ENCODE results near the gene BCL2. TPM values are rescaled to one million over a fixed set of nuclear protein-coding genes. Genes with fewer than 3 reads are reported as not detected.

Gene BCL2
- total RNA-seq, 4 donors from 2014 or later, result 25.2 to 39.0 (median 36.1) TPM

DNA sequence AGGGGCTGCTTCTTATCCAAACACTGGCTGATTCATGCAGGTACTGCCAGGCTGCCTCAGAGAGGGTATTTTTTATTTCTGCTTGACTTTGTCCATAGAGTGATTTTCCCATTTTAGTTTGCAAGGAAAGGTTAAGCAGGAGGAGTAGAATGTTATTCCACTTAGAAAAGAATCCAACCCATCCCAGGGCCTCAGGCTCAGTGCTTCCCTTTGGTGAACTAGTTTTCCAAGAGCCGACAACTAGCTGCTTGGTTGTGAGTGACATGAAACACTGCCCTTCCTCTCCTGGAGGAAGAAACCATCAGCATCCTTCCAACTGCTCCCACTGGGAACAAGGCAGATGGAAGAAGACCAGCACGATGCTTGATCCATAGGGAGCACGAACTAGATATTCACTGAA, 58.5 kb downstream of the BCL2 start:
- DNase-seq (ENCODE audit: extremely low spot score), result no peak
- intact Hi-C loops (cut with DNase I), result loop anchor here (5.0 kb wide), 1 partner anchor 129 kb away; no protein-coding TSS in a partner anchor
- H3K4me3 ChIP-seq, result no peak overlapping the region
- 100% methylated on average over 3 of the region's 3 CpGs for WGBS
- TF ChIP-seq EP300 (IDR thresholded peaks at IDR 0.05), result no peak
- no peak for TF ChIP-seq POLR2A (IDR thresholded peaks at IDR 0.05; ENCODE audit: low read depth)
- no peak for TF ChIP-seq POLR2AphosphoS5 (IDR thresholded peaks at IDR 0.05)
- TF ChIP-seq, protein P1, sequence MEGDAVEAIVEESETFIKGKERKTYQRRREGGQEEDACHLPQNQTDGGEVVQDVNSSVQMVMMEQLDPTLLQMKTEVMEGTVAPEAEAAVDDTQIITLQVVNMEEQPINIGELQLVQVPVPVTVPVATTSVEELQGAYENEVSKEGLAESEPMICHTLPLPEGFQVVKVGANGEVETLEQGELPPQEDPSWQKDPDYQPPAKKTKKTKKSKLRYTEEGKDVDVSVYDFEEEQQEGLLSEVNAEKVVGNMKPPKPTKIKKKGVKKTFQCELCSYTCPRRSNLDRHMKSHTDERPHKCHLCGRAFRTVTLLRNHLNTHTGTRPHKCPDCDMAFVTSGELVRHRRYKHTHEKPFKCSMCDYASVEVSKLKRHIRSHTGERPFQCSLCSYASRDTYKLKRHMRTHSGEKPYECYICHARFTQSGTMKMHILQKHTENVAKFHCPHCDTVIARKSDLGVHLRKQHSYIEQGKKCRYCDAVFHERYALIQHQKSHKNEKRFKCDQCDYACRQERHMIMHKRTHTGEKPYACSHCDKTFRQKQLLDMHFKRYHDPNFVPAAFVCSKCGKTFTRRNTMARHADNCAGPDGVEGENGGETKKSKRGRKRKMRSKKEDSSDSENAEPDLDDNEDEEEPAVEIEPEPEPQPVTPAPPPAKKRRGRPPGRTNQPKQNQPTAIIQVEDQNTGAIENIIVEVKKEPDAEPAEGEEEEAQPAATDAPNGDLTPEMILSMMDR (IDR thresholded peaks at IDR 0.05), result no peak
- no peaks in the 10 kb centered on the region for H3K9me3 ChIP-seq
- peak overlapping the region; percentile 84 to 89 (median 87) for H3K27ac ChIP-seq (replicated peaks in 1 of 4)
- no peaks in the 10 kb centered on the region for H3K36me3 ChIP-seq
- H3K27me3 ChIP-seq, result no peaks in the 10 kb centered on the region
- peaks cover 21 to 85% (median 81%) of the 10 kb centered on the region in 4 donors for H3K4me1 ChIP-seq

DNA sequence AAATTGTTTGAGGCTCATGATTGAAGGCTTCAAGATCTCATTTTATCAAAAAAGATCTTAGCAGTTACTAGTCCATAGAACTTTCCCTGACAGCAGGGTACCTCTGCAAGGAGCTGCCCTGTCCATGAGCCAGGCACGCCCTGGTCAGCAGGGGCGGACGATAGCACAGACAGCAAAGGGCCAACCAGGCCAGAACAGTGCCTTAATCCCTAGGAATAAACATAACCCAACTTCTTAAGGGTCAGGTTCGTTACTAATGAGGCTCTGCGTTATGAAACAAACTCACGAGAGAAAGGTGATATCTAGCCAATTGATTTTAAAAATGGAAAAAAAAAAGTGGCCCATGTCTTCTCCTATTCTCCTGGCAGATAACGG, 59.2 kb downstream of the BCL2 start:
- 60% methylated on average over 7 of the region's 7 CpGs for WGBS
- no peak for DNase-seq (ENCODE audit: extremely low spot score)
- H3K36me3 ChIP-seq, result no peaks in the 10 kb centered on the region
- H3K4me1 ChIP-seq, result peaks cover 21 to 85% (median 81%) of the 10 kb centered on the region in 4 donors
- H3K27ac ChIP-seq (replicated peaks in 1 of 4), result peak overlapping the region; percentile 84 to 89 (median 87)
- no peaks in the 10 kb centered on the region for H3K27me3 ChIP-seq
- TF ChIP-seq, protein P1 (IDR thresholded peaks at IDR 0.05), result no peak
- TF ChIP-seq POLR2AphosphoS5 (IDR thresholded peaks at IDR 0.05), result peak in 1 of 2 donors; percentile 44
- intact Hi-C loops (cut with DNase I), result loop anchor here (5.0 kb wide), 1 partner anchor 128 kb away; no protein-coding TSS in a partner anchor
- H3K9me3 ChIP-seq, result no peaks in the 10 kb centered on the region
- H3K4me3 ChIP-seq, result no peak overlapping the region

DNA sequence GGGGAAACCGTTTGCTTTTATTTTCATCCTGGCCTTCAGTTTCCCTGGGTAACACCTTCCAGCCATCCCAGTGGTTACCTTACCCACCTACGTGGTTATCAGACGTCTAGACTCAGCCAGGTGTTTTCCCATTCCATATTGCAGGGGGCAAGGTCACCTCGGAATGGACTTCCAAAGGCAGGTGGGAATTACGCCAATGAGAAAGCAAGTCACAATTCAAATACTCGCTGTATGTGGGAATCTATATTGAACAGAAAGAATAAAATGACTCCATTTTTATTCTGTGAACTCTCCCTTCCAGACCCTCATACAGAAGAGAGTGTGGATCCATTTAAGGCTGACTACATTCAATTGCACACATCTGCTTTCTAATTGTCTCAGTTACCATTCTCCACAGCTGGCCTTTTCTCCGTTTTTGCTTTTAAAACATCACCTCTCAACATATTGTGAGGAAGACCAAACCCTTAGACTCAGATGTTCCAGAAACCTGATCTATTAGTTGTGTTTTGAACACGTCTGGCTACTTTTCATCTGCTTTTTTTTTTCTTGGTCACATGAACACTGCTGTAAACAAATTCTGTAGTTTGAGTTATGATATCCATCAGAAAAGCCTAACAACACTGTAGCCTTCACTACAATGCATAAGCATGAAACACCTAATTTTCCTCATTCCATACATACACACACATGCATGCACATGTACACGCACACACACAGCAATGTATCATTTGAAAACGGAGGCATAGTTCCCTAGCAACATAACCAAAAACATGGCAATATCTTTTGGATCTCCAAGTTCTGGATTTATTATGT, 59.8 kb downstream of the BCL2 start:
- H3K4me1 ChIP-seq, result peaks cover 21 to 82% (median 81%) of the 10 kb centered on the region in 4 donors
- DNase-seq (ENCODE audit: extremely low spot score), result no peak
- WGBS, result 72% methylated on average over 10 of the region's 10 CpGs
- TF ChIP-seq POLR2A (IDR thresholded peaks at IDR 0.05; ENCODE audit: low read depth), result no peak
- TF ChIP-seq POLR2AphosphoS5 (IDR thresholded peaks at IDR 0.05), result no peak
- TF ChIP-seq, protein P1 (IDR thresholded peaks at IDR 0.05), result no peak
- TF ChIP-seq EP300 (IDR thresholded peaks at IDR 0.05), result no peak
- H3K36me3 ChIP-seq, result no peaks in the 10 kb centered on the region
- peak overlapping the region; percentile 84 to 89 (median 87) for H3K27ac ChIP-seq (replicated peaks in 1 of 4)
- no peaks in the 10 kb centered on the region for H3K9me3 ChIP-seq
- no peak overlapping the region for H3K4me3 ChIP-seq
- no peaks in the 10 kb centered on the region for H3K27me3 ChIP-seq
- intact Hi-C loops (cut with DNase I), result loop anchor here (2.0 to 5.0 kb wide), 2 partner anchors 61 to 127 kb away; no protein-coding TSS in a partner anchor

DNA sequence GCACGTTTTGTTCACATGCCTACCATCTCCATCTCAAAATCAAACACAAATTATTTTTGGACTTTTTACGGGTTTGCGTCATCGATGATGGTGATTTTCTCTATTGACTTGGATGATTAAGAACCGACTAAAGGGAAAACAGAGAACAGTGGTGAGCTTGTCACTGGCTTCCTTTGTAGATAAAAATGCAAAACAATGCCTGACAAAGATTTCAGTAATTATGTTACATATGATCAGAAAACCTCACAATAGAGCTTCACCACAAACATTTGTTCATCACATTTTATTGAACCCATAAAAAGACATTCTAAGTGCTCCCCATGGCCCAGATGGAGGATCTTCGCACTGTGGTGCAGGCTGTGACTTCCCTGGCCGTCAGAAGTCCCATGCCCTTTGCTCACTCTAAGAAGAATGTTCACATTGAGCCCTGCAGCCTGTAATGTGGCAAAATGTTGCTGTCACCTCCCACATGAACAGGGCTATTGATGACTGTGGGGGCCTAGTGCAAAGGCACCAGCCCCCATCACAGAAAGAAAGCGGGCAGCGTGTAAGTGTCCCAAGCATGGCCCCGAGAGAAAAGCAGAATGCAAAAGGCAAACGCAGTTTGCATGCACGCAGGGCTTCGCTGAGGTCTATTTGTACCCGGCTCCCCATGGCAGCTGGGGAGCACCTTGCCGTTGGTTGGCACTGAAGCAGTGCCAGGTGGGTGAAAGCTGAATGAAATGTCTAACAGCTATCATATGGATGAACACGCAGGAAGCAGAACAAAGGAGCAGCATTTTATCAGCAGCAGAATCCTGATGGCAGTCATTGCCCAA, 60.6 kb downstream of the BCL2 start:
- intact Hi-C loops (cut with DNase I), result loop anchor here (2.0 kb wide), 1 partner anchor 62 kb away; no protein-coding TSS in a partner anchor
- DNase-seq (ENCODE audit: extremely low spot score), result no peak
- Histone ChIP-seq H3K36me3 (no peaks in the 10 kb centered on the region), H3K9me3 (no peaks in the 10 kb centered on the region), H3K27me3 (no peaks in the 10 kb centered on the region), H3K4me1 (peaks cover 21 to 82% (median 80%) of the 10 kb centered on the region in 4 donors), H3K27ac (replicated peaks in 1 of 4) (peak overlapping the region; percentile 84 to 89 (median 87)), H3K4me3 (no peak overlapping the region)
- peak; percentile 34 to 48 for TF ChIP-seq POLR2AphosphoS5 (IDR thresholded peaks at IDR 0.05)
- no peak for TF ChIP-seq POLR2A (IDR thresholded peaks at IDR 0.05; ENCODE audit: low read depth)
- WGBS, result 92% methylated on average over 16 of the region's 16 CpGs

DNA sequence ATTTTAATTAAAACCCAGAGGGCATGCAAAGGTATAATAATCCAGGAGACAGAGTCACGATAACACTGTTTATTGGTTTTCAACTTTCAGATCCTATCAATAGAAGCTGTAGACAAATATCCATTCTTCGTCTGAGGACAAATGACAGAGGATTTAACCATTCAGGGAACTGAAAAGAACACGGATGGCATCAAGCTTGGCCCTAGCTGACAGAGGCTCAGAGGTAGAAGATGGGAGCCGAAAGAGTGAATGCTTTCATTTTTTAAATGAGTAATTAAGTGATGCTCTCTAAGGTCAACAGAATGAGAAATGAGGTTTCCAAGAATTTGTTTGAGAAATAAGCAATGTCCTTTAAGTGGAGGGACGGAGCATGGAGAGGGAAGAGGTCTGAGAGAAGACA, 62.1 kb downstream of the BCL2 start:
- 50% methylated on average over 5 of the region's 5 CpGs for WGBS

More for the DNA sequence above, 62.1 kb downstream of the BCL2 start:
- Histone ChIP-seq H3K9me3 (no peaks in the 10 kb centered on the region), H3K27me3 (no peaks in the 10 kb centered on the region), H3K4me1 (peaks cover 16 to 82% (median 80%) of the 10 kb centered on the region in 4 donors), H3K36me3 (no peaks in the 10 kb centered on the region), H3K27ac (replicated peaks in 1 of 4) (peak overlapping the region; percentile 3 to 89 (median 87)), H3K4me3 (no peak overlapping the region)
- no peak for TF ChIP-seq EP300 (IDR thresholded peaks at IDR 0.05)
- DNase-seq (ENCODE audit: extremely low spot score), result no peak
- intact Hi-C loops (cut with DNase I), result no loop called here
